Measurements from ENCODE around the gene THOC5. TPM values are rescaled to one million over a fixed set of nuclear protein-coding genes. Genes with fewer than 3 reads are reported as not detected.

THOC5 gene
- total RNA-seq, 1 donor from 2014 or later, result 37.0 TPM

Other genes with a start within 250 kb of the THOC5 start
- 13.0 TPM for gene GAS2L1, start 247.1 kb downstream of the THOC5 start, total RNA-seq
- 1.3 TPM for gene RASL10A, start 238.1 kb downstream of the THOC5 start, total RNA-seq
- 28.0 TPM for gene AP1B1, start 165.2 kb downstream of the THOC5 start, total RNA-seq
- gene RFPL1, start 115.2 kb downstream of the THOC5 start, total RNA-seq, result not detected
- 0.22 TPM for gene NEFH, start 73.5 kb downstream of the THOC5 start, total RNA-seq
- gene NIPSNAP1, start 27.4 kb upstream of the THOC5 start, total RNA-seq, result 14.8 TPM
- gene NF2, start 49.9 kb upstream of the THOC5 start, total RNA-seq, result 43.4 TPM
- not detected for gene CABP7, start 166.2 kb upstream of the THOC5 start, total RNA-seq
- 17.1 TPM for gene ZMAT5, start 213.2 kb upstream of the THOC5 start, total RNA-seq
- gene UQCR10, start 213.6 kb upstream of the THOC5 start, total RNA-seq, result 271 TPM